K562 (cell line): ENCODE results near the gene GPM6B. TPM values are rescaled to one million over a fixed set of nuclear protein-coding genes. Genes with fewer than 3 reads are reported as not detected.

Experiments
- ATAC-seq: fragments of 200-7000 bp; cut with Tn5 transposase; 3 replicates; pipeline ENCODE4 v1.9.1; 2020; ENCODE audit warnings: moderate library complexity
- BruUV-seq: library from RNA; stranded (reverse); fragments of 400-500 nt; replicated peaks from 2 replicates; lab custom pipeline; 2021; lab: Mats Ljungman, UMichigan
- CTCF ChIA-PET: fragments of 300-600 bp; formaldehyde crosslinking; extraction: SDS; loops from one replicate; lab custom pipeline; 2021; ENCODE audit warnings: low intra/inter-chr PET ratio; lab: Yijun Ruan, JAX
- POLR2A ChIA-PET: fragments of 300-600, 350-650 bp; sonication (Branson Sonifier 250); formaldehyde crosslinking; extraction: SDS; loops from one replicate; lab custom pipeline; 2021; ENCODE audit warnings: antibody characterized with exemption, inconsistent platforms; lab: Yijun Ruan, JAX
- DNase-seq, 4 experiments: peaks; one replicate each; pipeline versions ENCODE4 v3.0.0 to v3.0.0-alpha.2; 2011 to 2018; ENCODE audit warnings: low spot score in 3 of 4, mixed read lengths in 3 of 4; ENCODE audit errors: extremely low read depth in 1 of 4
- FAIRE-seq: peaks from 2 replicates; lab custom pipeline; 2011; peaks lifted over from hg19 to GRCh38; lab: Jason Lieb, UNC
- H2AFZ ChIP-seq: 2 replicates; pipeline ENCODE4 v1.6.0; 2011; ENCODE audit warnings: low read depth, low read length, control low read depth, inconsistent platforms
- H3K27ac ChIP-seq: fragments of 200-600 bp; 3 replicates; pipeline ENCODE4 v1.8.0; 2011; ENCODE audit warnings: low read depth, mild to moderate bottlenecking, control low read depth, inconsistent platforms, low read length, moderate library complexity, mixed read lengths; ENCODE audit errors: extremely low read depth
- H3K27me3 ChIP-seq, 2 experiments: fragments of 300-600 bp in 1 of 2; 2 replicates in 1 of 2; 3 replicates in 1 of 2; pipeline versions ENCODE4 v1.6.0 to v1.8.0; 2011; ENCODE audit warnings: inconsistent platforms in 2 of 2, low read length in 2 of 2, mild to moderate bottlenecking in 1 of 2, mixed read lengths in 1 of 2, moderate library complexity in 1 of 2; ENCODE audit not compliant: control insufficient read depth in 2 of 2, insufficient read depth in 2 of 2
- H3K36me3 ChIP-seq: fragments of 300-600 bp; 3 replicates; pipeline ENCODE4 v1.8.0; 2011; ENCODE audit warnings: mild to moderate bottlenecking, low read length, inconsistent platforms; ENCODE audit not compliant: control insufficient read depth, insufficient read depth
- H3K4me1 ChIP-seq, 2 experiments: fragments of 200-600 bp in 1 of 2; replicated peaks in 1 of 2; 2 replicates in 1 of 2; 3 replicates in 1 of 2; pipeline versions ENCODE4 v1.5.1 to v1.8.0; 2011; ENCODE audit warnings: inconsistent platforms in 2 of 2, low read length in 2 of 2, mild to moderate bottlenecking in 1 of 2, mixed read lengths in 1 of 2, moderate library complexity in 1 of 2; ENCODE audit not compliant: control insufficient read depth in 2 of 2, insufficient read depth in 2 of 2
- H3K4me2 ChIP-seq: 2 replicates; pipeline ENCODE4 v1.6.1; 2011; ENCODE audit warnings: low read length, control low read depth, inconsistent platforms, mixed read lengths; ENCODE audit not compliant: insufficient read depth
- H3K4me3 ChIP-seq: fragments of 200-600 bp; sonication (generic), shearing (Covaris generic); 2 replicates; pipeline ENCODE4 v1.5.1; 2016; ENCODE audit warnings: control low read depth, inconsistent platforms
- H3K79me2 ChIP-seq: fragments of 200-600 bp; 3 replicates; pipeline ENCODE4 v1.8.0; 2011; ENCODE audit warnings: low read length, inconsistent platforms; ENCODE audit not compliant: control insufficient read depth, insufficient read depth
- H3K9ac ChIP-seq, 2 experiments: 2 replicates each; pipeline versions ENCODE4 v1.6.0 to v1.6.1; 2011; ENCODE audit warnings: low read depth in 2 of 2, low read length in 2 of 2, control low read depth in 1 of 2, inconsistent platforms in 1 of 2, mild to moderate bottlenecking in 1 of 2, mixed read lengths in 1 of 2; ENCODE audit not compliant: insufficient read depth in 1 of 2
- H3K9me1 ChIP-seq: one replicate; pipeline ENCODE4 v1.6.0; 2011; ENCODE audit warnings: inconsistent platforms, mild to moderate bottlenecking, low read length, moderate library complexity; ENCODE audit not compliant: control insufficient read depth, insufficient read depth
- H3K9me3 ChIP-seq: replicated peaks from 2 replicates; pipeline ENCODE4 v1.5.1; 2011; ENCODE audit warnings: low read depth, low read length, inconsistent platforms; ENCODE audit not compliant: control insufficient read depth, insufficient read depth
- H4K20me1 ChIP-seq: replicated peaks from 2 replicates; pipeline ENCODE4 v1.6.1; 2011; ENCODE audit warnings: low read length, inconsistent platforms, mixed read lengths; ENCODE audit not compliant: control insufficient read depth, insufficient read depth
- POLR2A ChIP-seq: fragments of 450-650 bp; conservative IDR thresholded peaks from 2 replicates; pipeline ENCODE4 v1.6.1; 2016
- SPI1 ChIP-seq: IDR thresholded peaks from 2 replicates; pipeline ENCODE4 v1.6.1; 2011; ENCODE audit warnings: low read depth, low read length, control low read depth, borderline replicate concordance
- ZBTB40 ChIP-seq, 2 experiments: fragments of 450-650 bp in 1 of 2; sonication (generic) in 1 of 2; formaldehyde crosslinking in 1 of 2; IDR thresholded peaks; 2 replicates each; pipeline versions ENCODE4 v1.7.1 to v1.9.0; 2016 to 2022; ENCODE audit warnings: inconsistent platforms in 1 of 2, mild to moderate bottlenecking in 1 of 2, missing genetic modification reagents in 1 of 2
- WGBS: fragments of 100-300 bp; shearing (Covaris generic); methylation state at CpG from one replicate; pipeline ENCODE4 v1.1.6; 2016; ENCODE audit warnings: low coverage, mixed read lengths; ENCODE audit not compliant: insufficient coverage; ENCODE audit errors: missing lambda C conversion rate; 5-methylcytosine and 5-hydroxymethylcytosine counted together
- in situ Hi-C: fragments of 300-500 bp; cut with MboI; formaldehyde crosslinking; loops from 4 replicates; pipeline ENCODE4 v1.15.0; 2018; ENCODE audit warnings: inconsistent platforms, mixed read lengths
- intact Hi-C: fragments of 100-400 bp; cut with micrococcal nuclease; formaldehyde crosslinking; loops from 2 replicates; pipeline ENCODE4 v1.14.2; 2022
- polyA plus RNA-seq, 8 experiments: library from polyadenylated mRNA; depleted of rRNA in 4 of 8; stranded (reverse) in 5 of 8; unstranded in 3 of 8; fragments of >200 nt; fragmentation: Nextera tagmentation in 2 of 8; fragmentation: Illumina TruSeq in 1 of 8; extraction: Ambion mirVana in 2 of 8; extraction: Trizol in 1 of 8; gene quantifications; 2 replicates each; pipeline versions ENCODE4 v1.2.1 to v1.2.3, GENCODE V29; 2011 to 2014; ENCODE audit warnings: inconsistent platforms in 1 of 8, missing spikeins in 1 of 8
- total RNA-seq, 7 experiments: library from RNA; depleted of rRNA in 6 of 7; stranded (reverse); fragments of >200 nt in 6 of 7; fragmentation: Illumina TruSeq in 2 of 7; extraction: Trizol in 2 of 7; gene quantifications; 2 replicates each; pipeline versions ENCODE4 v1.2.1 to v1.2.3, GENCODE V29; 2011 to 2021; ENCODE audit warnings: low replicate concordance in 1 of 7

GPM6B gene
- total and polyA plus RNA-seq, 9 of the 15 experiments (the other 6 are each of a cell fraction or from before 2014, with no cell fraction given): 0.14 to 0.32 TPM; not detected in 7

- TF ChIP-seq SPI1 (peak; percentile 97), ZBTB40 (IDR thresholded peaks at IDR 0.05) (no peak), ZBTB40 (CRISPR knock-in tag; IDR thresholded peaks at IDR 0.05) (no peak), POLR2A (no peak)
- TF ChIP-seq, all 486 proteins: peak for 1
- intact Hi-C loops: no loop called here
- FAIRE-seq (no peak), ATAC-seq (no peak), DNase-seq (no peak)
- POLR2A ChIA-PET: interaction anchor here (0.8 kb wide), 1 partner anchor 13 kb away, joined by 3 read pairs; no protein-coding TSS in a partner anchor
- Histone ChIP-seq H4K20me1 (no peaks in the 10 kb centered on the region), H3K79me2 (no peaks in the 10 kb centered on the region), H3K36me3 (peaks cover 84% of the 10 kb centered on the region), H3K4me3 (no peak overlapping the region), H3K9me1 (no peaks in the 10 kb centered on the region), H3K4me2 (no peak overlapping the region), H3K27ac (no peak overlapping the region), H3K4me1 (no peaks in the 10 kb centered on the region), H3K9me3 (no peaks in the 10 kb centered on the region), H3K9ac (no peak overlapping the region), H3K27me3 (no peaks in the 10 kb centered on the region), H2AFZ (no peak overlapping the region)
- in situ Hi-C loops: loop anchor here (10.0 kb wide), 1 partner anchor 271 kb away; no protein-coding TSS in a partner anchor
- WGBS: 57% methylated on average over 7 of the region's 7 CpGs
- CTCF ChIA-PET: no interaction called here
- BruUV-seq: no TSS peak
Measured at GRCh38 chrX:13764281-13764680, 52.6 kb downstream of the GPM6B start.
